Stimulated activated CD4-positive, alpha-beta T cell treated with anti-CD3 and anti-CD28 coated beads, Interleukin-12 subunit alpha, Interleukin-12 subunit beta, amount 100 ng/mL, for 24 hours (primary cell): ENCODE measurements around the gene RAB34.

ENCODE experiments used
- DNase-seq, 2 experiments: peaks; one replicate each; pipeline ENCODE4 v3.0.0-alpha.2; 2020; ENCODE audit warnings: low read depth in 2 of 2

RAB34 gene

DNA sequence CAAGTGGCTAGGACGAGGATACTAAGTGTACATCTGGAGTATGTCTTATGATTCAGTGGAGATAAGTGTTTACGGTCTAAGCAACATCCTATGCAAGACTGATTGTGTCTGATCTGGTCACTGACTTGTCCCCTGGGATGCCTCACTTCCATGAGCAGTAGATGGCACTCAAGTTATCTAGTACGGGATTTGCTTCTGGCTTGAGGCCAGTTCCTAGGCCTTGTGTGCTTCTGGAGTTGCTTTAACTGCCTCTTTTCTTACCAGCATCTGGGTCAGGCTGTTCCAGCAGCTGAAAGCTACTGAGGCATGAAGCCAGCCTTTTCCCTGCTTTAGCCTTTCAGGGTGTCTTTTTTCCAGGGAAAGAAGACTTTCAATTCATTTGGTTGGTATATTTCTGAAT lies 32.7 kb downstream of the RAB34 start:
- DNase-seq, result no peak

DNA sequence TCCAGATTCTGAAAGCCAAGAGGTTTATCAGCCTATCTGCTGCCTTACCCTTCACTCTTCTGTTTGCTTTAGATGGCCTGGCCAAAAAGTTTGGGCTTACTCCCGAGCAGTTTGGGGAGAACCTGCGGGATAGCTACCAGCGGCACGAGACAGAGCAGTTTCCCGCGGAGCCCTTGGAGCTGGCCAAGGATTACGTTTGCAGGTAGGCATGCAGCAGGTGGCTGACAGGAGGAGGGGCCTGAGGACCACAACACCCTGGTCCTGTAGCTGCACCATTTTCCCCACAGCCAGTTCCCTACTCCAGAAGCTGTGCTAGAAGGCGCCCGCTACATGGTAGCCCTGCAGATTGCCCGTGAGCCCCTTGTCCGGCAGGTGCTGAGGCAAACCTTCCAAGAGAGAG lies 35.0 kb downstream of the RAB34 start:
- no peak for DNase-seq

DNA sequence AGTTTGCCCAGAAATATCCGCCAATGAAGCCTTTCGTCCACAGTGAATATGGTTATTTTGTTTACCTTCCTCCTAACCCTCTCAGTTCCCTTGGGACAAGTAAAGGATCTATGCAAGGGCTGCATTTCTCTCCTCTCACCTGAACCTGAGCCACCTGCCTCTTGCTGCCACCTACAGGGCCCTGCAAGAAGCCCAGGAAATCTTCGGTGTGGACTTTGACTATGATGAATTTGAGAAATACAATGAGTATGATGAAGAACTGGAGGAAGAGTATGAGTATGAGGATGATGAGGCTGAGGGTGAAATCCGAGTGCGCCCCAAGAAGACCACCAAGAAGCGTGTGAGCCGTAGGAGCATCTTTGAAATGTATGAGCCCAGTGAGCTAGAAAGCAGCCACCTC lies 41.7 kb downstream of the RAB34 start:
- no peak for DNase-seq

DNA sequence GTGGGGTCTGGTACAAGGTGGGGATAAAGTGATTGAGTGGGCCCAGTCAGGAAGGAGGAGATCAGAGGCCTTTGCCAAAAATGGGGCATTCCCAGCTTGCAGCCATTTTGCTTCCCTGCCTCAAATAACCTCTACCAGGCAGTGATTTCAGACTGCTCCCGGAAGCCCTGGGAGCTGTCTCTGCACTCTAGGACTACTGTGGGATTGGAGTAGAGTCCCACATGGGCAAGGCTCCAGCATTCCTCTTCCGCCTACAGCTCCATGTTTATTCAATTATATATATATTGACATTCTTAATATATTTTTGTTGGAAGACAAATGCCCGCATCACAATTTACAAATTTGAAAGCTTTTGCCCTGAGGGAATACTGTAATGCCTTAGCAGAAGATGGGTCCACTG lies 42.2 kb downstream of the RAB34 start:
- DNase-seq, result no peak

DNA sequence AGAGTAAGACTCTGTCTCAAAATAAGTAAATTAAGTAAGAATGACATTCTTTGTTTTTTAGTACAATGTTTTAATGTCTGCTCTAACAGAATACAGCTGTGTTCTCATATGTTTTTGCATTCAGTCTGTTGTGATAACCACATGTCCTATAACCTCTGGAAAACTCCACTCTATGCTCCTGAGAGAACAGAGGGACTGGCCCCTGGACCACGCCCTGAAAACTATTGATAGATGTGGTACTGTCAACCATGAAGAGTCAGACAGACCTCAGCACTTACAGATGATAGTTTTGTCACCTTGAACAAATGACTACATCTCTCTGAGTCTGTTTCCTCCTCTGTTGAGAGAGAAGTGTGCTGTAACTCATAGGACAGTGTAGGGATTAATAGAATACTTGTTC lies 47.8 kb downstream of the RAB34 start:
- DNase-seq, result no peak

DNA sequence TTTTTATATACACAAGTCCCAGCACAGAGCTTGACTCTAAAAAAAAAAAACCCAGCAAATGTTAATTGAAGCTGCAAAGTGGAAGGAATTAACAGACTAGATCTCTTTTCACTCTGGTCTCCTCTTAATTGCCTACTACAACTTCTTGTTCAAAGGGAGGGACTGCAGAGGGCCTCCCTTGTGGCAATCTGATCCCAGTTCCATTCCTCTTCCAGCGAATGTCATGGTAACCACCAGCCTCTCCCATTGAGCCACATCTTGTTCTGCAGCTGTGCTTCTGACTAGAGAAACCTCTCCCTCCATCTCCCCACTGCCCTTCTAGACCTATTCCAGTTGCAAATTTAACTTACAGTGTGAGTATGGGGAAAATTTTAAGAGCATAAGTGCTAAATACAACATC lies 49.8 kb downstream of the RAB34 start:
- no peak for DNase-seq

DNA sequence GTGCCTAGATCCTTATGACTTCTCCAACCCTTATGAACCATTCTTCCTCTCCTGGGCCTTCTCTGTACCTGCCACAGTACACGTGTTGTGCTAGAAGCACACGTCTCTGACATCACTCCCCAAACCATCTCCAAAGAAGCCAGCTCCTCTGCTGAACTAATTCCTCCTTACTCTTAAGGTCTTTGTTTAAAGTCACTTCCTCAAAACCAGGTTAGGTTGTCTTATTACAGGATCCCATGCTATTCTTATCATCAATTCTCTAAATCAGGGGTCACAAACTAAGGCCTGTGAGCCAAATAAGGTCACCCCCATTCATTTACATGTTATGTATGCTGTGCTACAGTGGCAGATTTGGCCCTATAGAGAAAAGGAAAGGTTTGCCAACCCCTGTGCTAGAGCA lies 51.7 kb downstream of the RAB34 start:
- no peak for DNase-seq
